Measurements from ENCODE around the gene FOXD1.

DNA sequence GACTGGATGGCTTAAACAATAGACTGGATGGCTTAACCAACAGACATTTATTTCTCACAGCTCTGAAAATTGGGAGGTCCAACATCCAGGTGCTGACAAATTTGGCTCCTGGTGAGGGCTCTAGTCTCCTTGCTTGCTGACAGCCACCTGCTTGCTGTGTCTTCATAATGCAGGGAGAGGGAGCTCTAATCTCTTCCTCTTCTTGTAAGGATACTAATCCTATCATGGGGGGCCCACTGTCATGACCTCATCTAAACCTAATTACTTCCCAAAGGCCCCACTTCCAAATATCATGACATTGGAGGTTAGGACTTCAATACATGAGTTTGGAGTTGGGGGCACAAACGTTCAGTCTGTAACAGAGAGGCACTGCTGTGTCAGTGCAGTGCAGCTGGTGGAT lies 26.4 kb downstream of the FOXD1 start:
- 0 out of 2 replicates have a peak, but pooled peaks have one; percentile 4 for TF ChIP-seq CTCF (IDR thresholded peaks at IDR 0.05)
- no peak for TF ChIP-seq ZFX (IDR thresholded peaks at IDR 0.05; ENCODE audit: borderline replicate concordance)
